Chondrocyte (in vitro differentiated cells): ENCODE results near the gene TMEM151A. TPM values are rescaled to one million over a fixed set of nuclear protein-coding genes. Genes with fewer than 3 reads are reported as not detected.

Experiments
- DNase-seq: peaks from one replicate; pipeline ENCODE4 v3.0.0; 2021; ENCODE audit warnings: mixed read lengths, low spot score
- H3K27ac Mint-ChIP-seq: one replicate; pipeline ENCODE4 v1.8.0; 2021; ENCODE audit warnings: mild to moderate bottlenecking, moderate library complexity, mixed read lengths; ENCODE audit not compliant: unreplicated experiment
- H3K27me3 Mint-ChIP-seq: 2 replicates; pipeline ENCODE4 v1.8.0; 2021; ENCODE audit warnings: low read depth, mixed read lengths
- H3K36me3 Mint-ChIP-seq: 2 replicates; pipeline ENCODE4 v1.8.0; 2021; ENCODE audit warnings: low read depth, mixed read lengths
- H3K4me1 Mint-ChIP-seq: 2 replicates; pipeline ENCODE4 v1.8.0; 2021; ENCODE audit warnings: low read depth, mild to moderate bottlenecking, mixed read lengths
- H3K4me3 Mint-ChIP-seq: one replicate; pipeline ENCODE4 v1.8.0; 2021; ENCODE audit warnings: mild to moderate bottlenecking, moderate library complexity, mixed read lengths; ENCODE audit not compliant: unreplicated experiment
- H3K9me3 Mint-ChIP-seq: 2 replicates; pipeline ENCODE4 v1.8.0; 2021; ENCODE audit warnings: low read depth, mixed read lengths
- CTCF ChIP-seq: fragments of 200-600 bp; sonication (generic); IDR thresholded peaks from 2 replicates; pipeline ENCODE4 v1.5.0; 2021; ENCODE audit warnings: antibody characterized with exemption, mild to moderate bottlenecking, moderate library complexity
- total RNA-seq: library from RNA; stranded (reverse); gene quantifications from 3 replicates; pipeline ENCODE4 v1.2.1, GENCODE V29; 2021

TMEM151A gene
- total RNA-seq, 1 donor from 2014 or later: 4.7 TPM

GRCh38 chr11:66335531-66336233 is 44.0 kb downstream of the TMEM151A start:
- DNase-seq: peak; percentile 91
- Mint-ChIP-seq H3K36me3 (peaks cover 9% of the 10 kb centered on the region), H3K27me3 (no peaks in the 10 kb centered on the region), H3K4me3 (peak overlapping the region; percentile 99), H3K27ac (peak overlapping the region; percentile 100), H3K4me1 (peaks cover 29% of the 10 kb centered on the region), H3K9me3 (no peaks in the 10 kb centered on the region)
- TF ChIP-seq CTCF: peak; percentile 24

- no peaks in the 10 kb centered on the region for H3K27me3 Mint-ChIP-seq
- H3K27ac Mint-ChIP-seq: peak within 1 kb of the TSS; percentile 100
- peaks cover 13% of the 10 kb centered on the region for H3K36me3 Mint-ChIP-seq
- peak within 1 kb of the TSS; percentile 99 for H3K4me3 Mint-ChIP-seq
- peaks cover 29% of the 10 kb centered on the region for H3K4me1 Mint-ChIP-seq
- peak; percentile 96 for DNase-seq
- peak; percentile 74 for TF ChIP-seq CTCF
- H3K9me3 Mint-ChIP-seq: no peaks in the 10 kb centered on the region
Observed at GRCh38 chr11:66336234-66337102, 44.8 kb downstream of the TMEM151A start, which contains the start of gene RIN1. Gene RIN1, minus strand, starts transcription at chr11:66336434. Its CDS starts 32 bp downstream, at chr11:66336402.

GRCh38 chr11:66337103-66337899 is 45.6 kb downstream of the TMEM151A start:
- Mint-ChIP-seq H3K9me3 (no peaks in the 10 kb centered on the region), H3K4me3 (peak overlapping the region; percentile 19), H3K27ac (peak overlapping the region; percentile 100), H3K36me3 (peaks cover 19% of the 10 kb centered on the region), H3K4me1 (peaks cover 29% of the 10 kb centered on the region), H3K27me3 (no peaks in the 10 kb centered on the region)
- DNase-seq: peak; percentile 75
- no peak for TF ChIP-seq CTCF

GRCh38 chr11:66338276-66339161 is 46.8 kb downstream of the TMEM151A start:
- Mint-ChIP-seq H3K9me3 (no peaks in the 10 kb centered on the region), H3K4me1 (peaks cover 37% of the 10 kb centered on the region), H3K36me3 (peaks cover 16% of the 10 kb centered on the region), H3K27ac (peak overlapping the region; percentile 100), H3K4me3 (no peak overlapping the region), H3K27me3 (no peaks in the 10 kb centered on the region)
- DNase-seq: peak; percentile 72
- no peak for TF ChIP-seq CTCF
